Mesenchymal stem cell (in vitro differentiated cells and primary cell): ENCODE measurements around the gene CALHM2.
A peak's percentile ranks its signal among the peaks of the same experiment; 100 is the strongest.
"Not testable (repeated sequence)": the region's sequence is repeated elsewhere in the genome, so short reads cannot be mapped to it uniquely, and the experiment has no call there.

ENCODE experiments used
- DNase-seq: peaks from one replicate; pipeline ENCODE4 v3.0.0-alpha.2; 2013
- H2AFZ ChIP-seq: one replicate; pipeline ENCODE4 v1.6.1; 2013; ENCODE audit warnings: low read depth, mild to moderate bottlenecking, control low read depth, inconsistent platforms, low read length, moderate library complexity
- H2AK5ac ChIP-seq: 2 replicates; pipeline ENCODE4 v1.6.1; 2013; ENCODE audit warnings: low read length, moderate library complexity, mild to moderate bottlenecking, inconsistent platforms; ENCODE audit not compliant: severe bottlenecking
- H2BK120ac ChIP-seq: one replicate; pipeline ENCODE4 v1.6.1; 2013; ENCODE audit warnings: low read depth, mild to moderate bottlenecking, inconsistent platforms, low read length, moderate library complexity
- H2BK12ac ChIP-seq, 2 experiments: one replicate each; pipeline ENCODE4 v1.6.1; 2013; ENCODE audit warnings: inconsistent platforms in 2 of 2, low read length in 2 of 2, mild to moderate bottlenecking in 2 of 2, moderate library complexity in 2 of 2, control low read depth in 1 of 2
- H2BK15ac ChIP-seq: one replicate; pipeline ENCODE4 v1.6.1; 2013; ENCODE audit warnings: mild to moderate bottlenecking, low read depth, inconsistent platforms; ENCODE audit not compliant: poor library complexity, severe bottlenecking
- H2BK5ac ChIP-seq: 2 replicates; pipeline ENCODE4 v1.6.1; 2013; ENCODE audit warnings: low read depth, mild to moderate bottlenecking, low read length, control low read depth, inconsistent platforms; ENCODE audit not compliant: poor library complexity, severe bottlenecking
- H3K14ac ChIP-seq, 2 experiments: one replicate each; pipeline ENCODE4 v1.6.1; 2013; ENCODE audit warnings: inconsistent platforms in 2 of 2, low read length in 2 of 2, control low read depth in 1 of 2, mild to moderate bottlenecking in 1 of 2, moderate library complexity in 1 of 2
- H3K18ac ChIP-seq, 2 experiments: one replicate each; pipeline ENCODE4 v1.6.1; 2013; ENCODE audit warnings: inconsistent platforms in 2 of 2, low read length in 2 of 2, control low read depth in 1 of 2, low read depth in 1 of 2, mild to moderate bottlenecking in 1 of 2
- H3K23ac ChIP-seq, 2 experiments: one replicate each; pipeline ENCODE4 v1.6.1; 2013; ENCODE audit warnings: inconsistent platforms in 2 of 2, low read length in 2 of 2, mild to moderate bottlenecking in 2 of 2, moderate library complexity in 2 of 2, control low read depth in 1 of 2
- H3K27ac ChIP-seq: 2 replicates; pipeline ENCODE4 v1.5.1; 2013; ENCODE audit warnings: mild to moderate bottlenecking, moderate library complexity, low read length, control low read depth, inconsistent platforms; ENCODE audit not compliant: poor library complexity, severe bottlenecking
- H3K27me3 ChIP-seq, 2 experiments: 2 replicates each; pipeline versions ENCODE4 v1.6.1 to v1.7.0; 2013; ENCODE audit warnings: low read length in 2 of 2, mild to moderate bottlenecking in 2 of 2, moderate library complexity in 2 of 2, control low read depth in 1 of 2, inconsistent platforms in 1 of 2; ENCODE audit not compliant: control insufficient read depth in 1 of 2, insufficient read depth in 1 of 2
- H3K36me3 ChIP-seq, 2 experiments: 2 replicates each; pipeline versions ENCODE4 v1.6.1 to v1.7.0; 2013; ENCODE audit warnings: low read length in 2 of 2, control low read depth in 1 of 2, inconsistent platforms in 1 of 2, low read depth in 1 of 2, mild to moderate bottlenecking in 1 of 2; ENCODE audit not compliant: insufficient read depth in 2 of 2, control insufficient read depth in 1 of 2
- H3K4ac ChIP-seq, 2 experiments: one replicate each; pipeline ENCODE4 v1.6.1; 2013; ENCODE audit warnings: inconsistent platforms in 2 of 2, low read length in 2 of 2, mild to moderate bottlenecking in 2 of 2, moderate library complexity in 2 of 2, control low read depth in 1 of 2, low read depth in 1 of 2
- H3K4me1 ChIP-seq: 2 replicates; pipeline ENCODE4 v1.6.1; 2013; ENCODE audit warnings: low read depth, low read length, control low read depth; ENCODE audit not compliant: control insufficient read depth, insufficient read depth
- H3K4me2 ChIP-seq: 2 replicates; pipeline ENCODE4 v1.6.1; 2013; ENCODE audit warnings: low read length, mild to moderate bottlenecking, inconsistent platforms; ENCODE audit not compliant: poor library complexity, severe bottlenecking
- H3K4me3 ChIP-seq, 2 experiments: 2 replicates each; pipeline versions ENCODE4 v1.5.1 to v1.7.0; 2013; ENCODE audit warnings: low read length in 2 of 2, mild to moderate bottlenecking in 2 of 2, control low read depth in 1 of 2, low read depth in 1 of 2; ENCODE audit not compliant: insufficient read depth in 1 of 2
- H3K79me1 ChIP-seq: replicated peaks from 2 replicates; pipeline ENCODE4 v1.6.1; 2013; ENCODE audit warnings: mild to moderate bottlenecking, control low read depth, low read length, inconsistent platforms; ENCODE audit not compliant: poor library complexity, severe bottlenecking
- H3K9ac ChIP-seq: 2 replicates; pipeline ENCODE4 v1.7.0; 2013; ENCODE audit warnings: mild to moderate bottlenecking, low read length, moderate library complexity
- H3K9me3 ChIP-seq: 2 replicates; pipeline ENCODE4 v1.7.0; 2013; ENCODE audit warnings: mild to moderate bottlenecking, low read length; ENCODE audit not compliant: control insufficient read depth
- H4K8ac ChIP-seq: one replicate; pipeline ENCODE4 v1.6.1; 2013; ENCODE audit warnings: inconsistent platforms, mild to moderate bottlenecking, low read length, moderate library complexity
- H4K91ac ChIP-seq: one replicate; pipeline ENCODE4 v1.6.1; 2013; ENCODE audit warnings: mild to moderate bottlenecking, low read length, inconsistent platforms
- WGBS: methylation state at CpG from one replicate; pipeline ENCODE4 v1.1.7; 2013; ENCODE audit warnings: mixed read lengths; 5-methylcytosine and 5-hydroxymethylcytosine counted together

Gene CALHM2

DNA sequence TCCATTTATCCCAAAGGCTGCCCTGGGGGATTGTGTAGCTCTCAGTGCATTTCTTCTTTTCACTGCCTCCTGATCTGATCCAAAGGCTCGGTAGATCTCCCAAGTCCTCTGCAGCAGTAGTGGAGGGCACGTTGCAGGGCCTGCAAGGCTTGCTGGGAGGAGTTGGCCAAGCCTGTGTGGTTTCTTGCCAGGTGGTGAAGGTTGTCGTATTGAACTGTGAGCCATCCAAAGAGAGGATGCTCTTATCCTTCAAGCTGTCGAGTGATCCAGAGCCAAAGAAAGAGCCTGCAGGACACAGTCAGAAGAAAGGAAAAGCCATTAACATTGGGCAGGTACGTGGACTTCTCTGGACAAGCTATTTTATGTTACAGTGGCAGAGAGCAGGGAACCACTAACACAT is 34.6 kb downstream of the CALHM2 start:
- no peak overlapping the region for H3K18ac ChIP-seq
- H2BK120ac ChIP-seq, result no peak overlapping the region
- peaks cover 83 to 94% of the 10 kb centered on the region in 2 experiments for H3K36me3 ChIP-seq
- no peak overlapping the region for H2AFZ ChIP-seq
- H3K4me3 ChIP-seq, result no peak overlapping the region
- no peak overlapping the region for H3K4ac ChIP-seq
- no peak overlapping the region for H3K27ac ChIP-seq
- H3K9ac ChIP-seq, result no peak overlapping the region
- no peaks in the 10 kb centered on the region for H3K27me3 ChIP-seq
- no peak for DNase-seq
- H3K23ac ChIP-seq, result no peak overlapping the region
- no peak overlapping the region for H2AK5ac ChIP-seq
- H3K4me1 ChIP-seq, result no peaks in the 10 kb centered on the region
- WGBS, result 96% methylated on average over 5 of the region's 5 CpGs
- no peak overlapping the region for H2BK5ac ChIP-seq
- H3K79me1 ChIP-seq, result peaks cover 24% of the 10 kb centered on the region
- H3K9me3 ChIP-seq, result no peaks in the 10 kb centered on the region
- H2BK15ac ChIP-seq, result no peak overlapping the region
- no peak overlapping the region for H4K91ac ChIP-seq
- H3K14ac ChIP-seq, result no peak overlapping the region
- no peak overlapping the region for H2BK12ac ChIP-seq
- no peak overlapping the region for H4K8ac ChIP-seq
- H3K4me2 ChIP-seq, result no peak overlapping the region

DNA sequence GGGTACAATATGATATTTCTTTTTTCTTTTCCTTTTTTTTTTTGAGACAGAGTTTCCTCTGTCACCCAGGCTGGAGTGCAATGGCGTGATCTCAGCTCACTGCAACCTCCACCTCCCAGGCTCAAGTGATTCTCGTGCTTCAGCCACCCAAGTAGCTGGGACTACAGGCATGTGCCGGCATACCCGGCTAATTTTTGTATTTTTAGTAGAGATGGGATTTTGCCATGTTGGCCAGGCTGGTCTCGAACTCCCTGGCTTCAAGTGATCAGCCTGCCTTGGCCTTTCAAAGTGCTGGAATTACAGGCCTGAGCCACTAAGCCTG is 35.1 kb downstream of the CALHM2 start:
- H3K27me3 ChIP-seq, H2BK5ac ChIP-seq, H3K4me2 ChIP-seq, H3K14ac ChIP-seq, DNase-seq, H2AFZ ChIP-seq, H4K91ac ChIP-seq, H3K4ac ChIP-seq, H3K4me3 ChIP-seq, H3K23ac ChIP-seq, H2BK120ac ChIP-seq, H3K9ac ChIP-seq, H3K9me3 ChIP-seq, H2BK15ac ChIP-seq, H3K27ac ChIP-seq, H3K4me1 ChIP-seq, H2BK12ac ChIP-seq, H4K8ac ChIP-seq, H3K18ac ChIP-seq, H2AK5ac ChIP-seq: not testable (repeated sequence)
- Histone ChIP-seq H3K79me1 (peaks cover 21% of the 10 kb centered on the region), H3K36me3 (peaks cover 86 to 94% of the 10 kb centered on the region in 2 experiments)
- 97% methylated on average over 5 of the region's 5 CpGs for WGBS

DNA sequence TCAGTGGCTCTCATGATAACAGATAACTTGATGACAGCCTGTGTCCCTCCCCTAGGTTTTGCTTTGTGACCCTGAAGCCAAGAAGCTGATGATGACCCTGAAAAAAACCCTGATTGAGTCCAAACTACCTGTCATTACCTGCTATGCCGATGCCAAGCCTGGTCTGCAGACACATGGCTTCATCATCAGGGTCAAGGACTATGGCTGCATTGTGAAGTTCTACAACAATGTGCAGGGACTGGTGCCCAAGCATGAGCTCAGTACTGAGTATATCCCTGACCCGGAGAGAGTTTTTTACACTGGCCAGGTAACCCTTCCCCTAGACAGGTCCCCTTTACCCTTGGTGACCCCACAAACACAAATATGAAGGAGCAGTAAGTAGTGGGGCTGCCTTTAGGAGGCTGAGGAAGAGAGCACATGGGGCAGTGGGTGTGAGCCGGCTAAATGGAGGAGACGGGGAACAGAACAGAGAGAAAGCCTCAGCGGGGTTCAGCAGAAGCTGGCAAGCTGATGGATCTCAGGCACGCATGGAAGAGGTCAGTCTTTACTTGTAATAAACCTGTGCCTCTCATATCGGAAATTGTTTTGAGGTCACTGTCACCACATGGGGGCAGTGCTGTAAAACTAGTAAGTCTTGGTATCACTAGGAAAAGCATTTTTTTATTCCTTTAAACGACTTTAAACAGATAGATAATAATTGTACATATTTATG is 35.6 kb downstream of the CALHM2 start:
- Histone ChIP-seq H3K4me3 (no peak overlapping the region), H2BK15ac (no peak overlapping the region), H2BK12ac (no peak overlapping the region), H3K4ac (no peak overlapping the region), H3K14ac (no peak overlapping the region), H4K8ac (no peak overlapping the region), H2BK5ac (no peak overlapping the region), H3K79me1 (peaks cover 21% of the 10 kb centered on the region), H3K9ac (no peak overlapping the region), H3K27ac (no peak overlapping the region), H3K9me3 (no peaks in the 10 kb centered on the region), H3K23ac (no peak overlapping the region), H3K27me3 (no peaks in the 10 kb centered on the region), H3K4me1 (no peaks in the 10 kb centered on the region), H3K36me3 (peaks cover 88 to 98% of the 10 kb centered on the region in 2 experiments), H3K18ac (no peak overlapping the region), H3K4me2 (no peak overlapping the region), H2AFZ (no peak overlapping the region), H2BK120ac (no peak overlapping the region), H4K91ac (no peak overlapping the region), H2AK5ac (no peak overlapping the region)
- 91% methylated on average over 6 of the region's 8 CpGs for WGBS
- DNase-seq, result peak; percentile 68

DNA sequence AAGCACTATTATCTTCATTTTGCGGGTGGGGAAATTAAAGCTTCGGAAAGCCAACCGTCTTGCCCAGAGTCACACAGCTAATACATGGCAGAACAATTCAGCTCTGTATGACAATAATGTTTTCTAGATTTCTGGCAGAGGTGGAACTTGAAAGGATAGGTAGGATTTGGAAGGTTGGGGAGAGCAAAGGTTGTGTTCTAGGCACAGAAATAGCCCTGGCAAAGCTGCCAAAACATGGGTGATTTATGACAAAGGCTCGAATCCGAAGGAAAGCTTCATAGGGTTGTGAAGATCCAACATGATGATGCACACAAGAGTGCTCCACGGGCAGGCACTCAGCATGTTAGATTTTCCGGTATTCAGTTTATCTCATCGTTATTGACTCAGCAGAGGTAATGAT is 36.6 kb downstream of the CALHM2 start:
- Histone ChIP-seq H2BK15ac (no peak overlapping the region), H2BK12ac (no peak overlapping the region), H3K4ac (no peak overlapping the region), H3K4me2 (no peak overlapping the region), H3K27me3 (no peaks in the 10 kb centered on the region), H2AFZ (no peak overlapping the region), H3K4me1 (no peaks in the 10 kb centered on the region), H4K91ac (no peak overlapping the region), H3K9ac (no peak overlapping the region), H3K23ac (no peak overlapping the region), H2BK5ac (no peak overlapping the region), H3K18ac (no peak overlapping the region), H3K27ac (no peak overlapping the region), H3K4me3 (no peak overlapping the region), H4K8ac (no peak overlapping the region), H3K14ac (no peak overlapping the region), H2BK120ac (no peak overlapping the region), H3K79me1 (peaks cover 18% of the 10 kb centered on the region), H3K36me3 (peaks cover 88 to 99% of the 10 kb centered on the region in 2 experiments), H2AK5ac (no peak overlapping the region), H3K9me3 (no peaks in the 10 kb centered on the region)
- no peak for DNase-seq
- WGBS, result 93% methylated on average over 8 of the region's 8 CpGs
